PC-9 (cell line): ENCODE results near the gene HCCS. TPM values are rescaled to one million over a fixed set of nuclear protein-coding genes. Genes with fewer than 3 reads are reported as not detected.

Source experiments
- BruUV-seq: library from RNA; stranded (reverse); fragments of 400-500 nt; replicated peaks from 2 replicates; lab custom pipeline; 2021; lab: Mats Ljungman, UMichigan
- CTCF ChIA-PET: fragments of 300-600 bp; sonication (Branson Sonifier 250); formaldehyde crosslinking; loops from one replicate; lab custom pipeline; 2022; ENCODE audit warnings: antibody characterized with exemption; lab: Charles Lee
- POLR2A ChIA-PET: fragments of 300-600 bp; sonication (Branson Sonifier 250); formaldehyde crosslinking; loops from one replicate; lab custom pipeline; 2022; ENCODE audit warnings: antibody characterized with exemption; ENCODE audit not compliant: unreplicated experiment; lab: Charles Lee
- DNase-seq, 2 experiments: peaks; one replicate each; pipeline versions ENCODE4 v3.0.0 to v3.0.0-alpha.2; 2015 to 2022; ENCODE audit warnings: mixed read lengths in 1 of 2
- H2AFZ ChIP-seq: fragments of 200-600 bp; sonication (generic); 2 replicates; pipeline ENCODE4 v1.8.1; 2017; ENCODE audit warnings: antibody characterized with exemption
- H3F3A ChIP-seq: fragments of 200-600 bp; sonication (generic); 2 replicates; pipeline ENCODE4 v1.8.1; 2017; ENCODE audit warnings: antibody characterized with exemption, mild to moderate bottlenecking, low read depth; ENCODE audit not compliant: insufficient read depth
- H3K27ac ChIP-seq: fragments of 200-600 bp; sonication (generic); 2 replicates; pipeline ENCODE4 v1.6.1; 2016; ENCODE audit warnings: mixed run types
- H3K27me3 ChIP-seq: fragments of 200-600 bp; sonication (generic); 2 replicates; pipeline ENCODE4 v1.6.1; 2016; ENCODE audit warnings: low read depth, mixed run types; ENCODE audit not compliant: insufficient read depth
- H3K36me3 ChIP-seq: fragments of 200-600 bp; sonication (generic); 2 replicates; pipeline ENCODE4 v1.6.1; 2016; ENCODE audit warnings: low read depth, mixed run types
- H3K4me1 ChIP-seq: fragments of 200-600 bp; sonication (generic); replicated peaks from 2 replicates; pipeline ENCODE4 v1.6.1; 2016; ENCODE audit warnings: mixed run types; ENCODE audit not compliant: insufficient read depth
- H3K4me2 ChIP-seq: fragments of 200-600 bp; sonication (generic); 2 replicates; pipeline ENCODE4 v1.6.1; 2017; ENCODE audit warnings: mixed run types
- H3K4me3 ChIP-seq: fragments of 200-600 bp; sonication (generic); 2 replicates; pipeline ENCODE4 v1.6.1; 2016; ENCODE audit warnings: mixed run types
- H3K79me2 ChIP-seq: fragments of 200-600 bp; sonication (generic); 2 replicates; pipeline ENCODE4 v1.6.1; 2017; ENCODE audit warnings: low read depth, mixed run types
- H3K9me2 ChIP-seq: fragments of 200-600 bp; sonication (generic); 2 replicates; pipeline ENCODE4 v1.8.1; 2017; ENCODE audit warnings: mild to moderate bottlenecking; ENCODE audit not compliant: insufficient read depth
- H3K9me3 ChIP-seq: fragments of 200-600 bp; sonication (generic); 2 replicates; pipeline ENCODE4 v1.8.1; 2016; ENCODE audit warnings: low read depth; ENCODE audit not compliant: insufficient read depth
- H4K20me1 ChIP-seq: fragments of 200-600 bp; sonication (generic); 2 replicates; pipeline ENCODE4 v1.8.1; 2017; ENCODE audit not compliant: insufficient read depth
- CTCF ChIP-seq: fragments of 200-600 bp; sonication (generic); conservative IDR thresholded peaks from 2 replicates; pipeline ENCODE4 v1.6.1; 2017; ENCODE audit warnings: mixed run types, antibody characterized with exemption, mild to moderate bottlenecking, moderate library complexity
- EZH2 ChIP-seq: fragments of 200-600 bp; sonication (generic); IDR thresholded peaks from 2 replicates; pipeline ENCODE4 v1.8.0; 2017; ENCODE audit warnings: antibody characterized with exemption, low read depth
- intact Hi-C: fragments of 100-400 bp; cut with micrococcal nuclease; formaldehyde crosslinking; loops from one replicate; pipeline ENCODE4 v1.10.0; 2022; ENCODE audit not compliant: unreplicated experiment
- total RNA-seq: library from RNA; stranded (reverse); gene quantifications from 2 replicates; pipeline ENCODE4 v1.2.3, GENCODE V29; 2021

The HCCS gene
- total RNA-seq, 1 experiment from 2014 or later = 38.5 TPM

GRCh38 chrX:11064851-11065600 lies 46.1 kb upstream of the HCCS start:
- H3K9me2 ChIP-seq = no peaks in the 10 kb centered on the region
- H3K4me2 ChIP-seq = 0 out of 2 replicates have a peak overlapping the region, but pooled peaks have one; percentile 23
- no peaks in the 10 kb centered on the region for H4K20me1 ChIP-seq
- H3F3A ChIP-seq = peaks cover 10% of the 10 kb centered on the region
- no TSS peak for BruUV-seq
- H3K27me3 ChIP-seq = no peaks in the 10 kb centered on the region
- no peaks in the 10 kb centered on the region for H3K36me3 ChIP-seq
- no peak overlapping the region for H2AFZ ChIP-seq
- intact Hi-C loops = loop anchor here (5.0 kb wide), 1 partner anchor 163 kb away; no protein-coding TSS in a partner anchor
- TF ChIP-seq EZH2 (no peak), CTCF (no peak)
- H3K9me3 ChIP-seq = no peaks in the 10 kb centered on the region
- DNase-seq = peak; percentile 39 to 79
- no peak overlapping the region; the same call in 1 of the 2 replicates for H3K4me3 ChIP-seq
- no peaks in the 10 kb centered on the region for H3K79me2 ChIP-seq
- ChIA-PET POLR2A (no interaction called here), CTCF (no interaction called here)
- peak overlapping the region; percentile 53 for H3K27ac ChIP-seq
- H3K4me1 ChIP-seq = 0 out of 2 replicates have a peak, but pooled peaks cover 5% of the 10 kb centered on the region

DNA sequence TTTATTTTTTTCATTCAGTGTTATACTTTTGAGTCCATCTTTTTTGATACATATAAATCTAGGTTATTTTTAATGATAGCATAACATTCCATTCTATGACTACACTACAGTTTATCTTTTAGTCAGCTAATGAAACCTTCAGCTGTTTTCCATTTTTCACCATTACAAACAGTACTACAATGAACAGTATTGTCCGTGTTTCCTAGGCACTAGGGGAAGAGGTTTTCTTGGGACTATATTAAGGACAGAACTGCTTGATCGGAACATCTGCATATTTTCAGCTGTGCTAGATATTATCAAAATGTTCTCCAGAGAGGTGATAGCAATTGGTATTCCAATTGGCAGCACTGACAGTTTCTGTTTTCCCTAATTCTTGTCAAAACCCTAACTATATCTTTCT lies 44.3 kb upstream of the HCCS start:
- intact Hi-C loops = no loop called here
- no peak overlapping the region for H3K4me2 ChIP-seq
- H3K36me3 ChIP-seq = no peaks in the 10 kb centered on the region
- H3K79me2 ChIP-seq = no peaks in the 10 kb centered on the region
- H4K20me1 ChIP-seq = no peaks in the 10 kb centered on the region
- no peak overlapping the region for H3K4me3 ChIP-seq
- DNase-seq = no peak
- ChIA-PET POLR2A (no interaction called here), CTCF (no interaction called here)
- H2AFZ ChIP-seq = no peak overlapping the region
- peaks cover 10% of the 10 kb centered on the region for H3F3A ChIP-seq
- H3K27me3 ChIP-seq = no peaks in the 10 kb centered on the region
- no peaks in the 10 kb centered on the region for H3K9me3 ChIP-seq
- H3K9me2 ChIP-seq = no peaks in the 10 kb centered on the region
- no TSS peak for BruUV-seq
- TF ChIP-seq CTCF (no peak), EZH2 (no peak)
- 0 out of 2 replicates have a peak, but pooled peaks cover 5% of the 10 kb centered on the region for H3K4me1 ChIP-seq
- no peak overlapping the region for H3K27ac ChIP-seq

DNA sequence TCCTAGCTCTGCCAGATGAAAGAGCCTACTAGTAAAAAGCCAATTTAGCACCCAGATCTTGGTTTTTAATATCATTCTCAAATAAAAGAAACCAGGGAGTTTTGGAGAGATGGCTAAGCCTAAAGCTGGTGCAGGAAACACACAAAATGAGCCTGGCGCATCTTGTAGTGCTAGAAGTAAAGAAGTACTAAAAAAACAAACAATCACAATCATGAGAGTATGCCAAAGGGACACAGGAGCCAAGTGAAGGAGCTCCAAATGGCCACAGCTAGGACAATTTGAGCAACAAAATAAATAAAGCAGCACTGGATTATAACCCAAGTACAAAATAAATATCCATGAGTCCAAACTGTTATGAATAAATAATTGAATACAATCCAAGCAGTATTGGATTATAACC lies 37.8 kb upstream of the HCCS start:
- H3K79me2 ChIP-seq = no peaks in the 10 kb centered on the region
- H4K20me1 ChIP-seq = no peaks in the 10 kb centered on the region
- ChIA-PET CTCF (no interaction called here), POLR2A (no interaction called here)
- H3K27me3 ChIP-seq = no peaks in the 10 kb centered on the region
- H3K9me3 ChIP-seq = no peaks in the 10 kb centered on the region
- no peaks in the 10 kb centered on the region for H3F3A ChIP-seq
- no peaks in the 10 kb centered on the region for H3K4me1 ChIP-seq
- no peak overlapping the region for H2AFZ ChIP-seq
- no peak overlapping the region for H3K27ac ChIP-seq
- intact Hi-C loops = no loop called here
- no peak for TF ChIP-seq CTCF
- TF ChIP-seq EZH2 = no peak
- DNase-seq = no peak
- H3K4me3 ChIP-seq = no peak overlapping the region
- no TSS peak for BruUV-seq
- no peak overlapping the region for H3K4me2 ChIP-seq
- no peaks in the 10 kb centered on the region for H3K36me3 ChIP-seq
- H3K9me2 ChIP-seq = no peaks in the 10 kb centered on the region
